Thyroid gland (tissue), 4 donors: Measurements from ENCODE around the gene THAP4. TPM values are rescaled to one million over a fixed set of nuclear protein-coding genes. Genes with fewer than 3 reads are reported as not detected.
"Not testable (repeated sequence)": the region's sequence is repeated elsewhere in the genome, so short reads cannot be mapped to it uniquely, and the experiment has no call there.

Source experiments
- DNase-seq, 2 donors: peaks; one replicate each; pipeline ENCODE4 v3.0.0-alpha.2; 2019
- H3K27ac ChIP-seq, 3 donors: fragments of 200-600 bp; sonication (generic); 1 replicate in 2 of 3; 2 replicates in 1 of 3; pipeline ENCODE4 v1.5.1; 2016 to 2019; ENCODE audit warnings: mild to moderate bottlenecking in 1 of 3, moderate library complexity in 1 of 3
- H3K27me3 ChIP-seq: fragments of 200-600 bp; sonication (generic); one replicate; pipeline ENCODE4 v1.5.1; 2019
- H3K36me3 ChIP-seq, 2 donors: fragments of 200-600 bp; sonication (generic); one replicate each; pipeline ENCODE4 v1.5.1; 2016 to 2019
- H3K4me1 ChIP-seq, 2 donors: fragments of 200-600 bp; sonication (generic); one replicate each; pipeline ENCODE4 v1.5.1; 2017 to 2019
- H3K4me3 ChIP-seq, 3 donors: fragments of 200-600 bp; sonication (generic); replicated peaks in 1 of 3; 1 replicate in 2 of 3; 2 replicates in 1 of 3; pipeline ENCODE4 v1.5.1; 2016; ENCODE audit warnings: mild to moderate bottlenecking in 1 of 3
- H3K9me3 ChIP-seq: fragments of 200-600 bp; sonication (generic); one replicate; pipeline ENCODE4 v1.5.1; 2017
- POLR2A ChIP-seq, 2 donors: fragments of 450-650 bp; IDR thresholded peaks; one replicate each; pipeline ENCODE4 v1.6.1; 2017; ENCODE audit warnings: antibody characterized with exemption in 2 of 2, mild to moderate bottlenecking in 2 of 2, moderate library complexity in 1 of 2
- WGBS, 2 donors: methylation state at CpG; one replicate each; pipeline ENCODE4 v1.1.5; 2017; 5-methylcytosine and 5-hydroxymethylcytosine counted together
- intact Hi-C: fragments of 100-400 bp; cut with DNase I; formaldehyde crosslinking; loops from one replicate; pipeline ENCODE4 v1.15.1; 2023
- total RNA-seq, 4 donors: library from RNA; depleted of rRNA; stranded (reverse); fragments of >200 nt; gene quantifications; one replicate each; pipeline ENCODE4 v1.2.3, GENCODE V29; 2016
- TF ChIP-seq, protein P1 (sequence below), 6 experiments: fragments of 200-600 bp in 3 of 6; fragments of 450-650 bp in 3 of 6; sonication (generic) in 3 of 6; IDR thresholded peaks; one replicate each; pipeline ENCODE4 v1.5.1; 2016 to 2019; ENCODE audit warnings: antibody characterized with exemption in 6 of 6, mild to moderate bottlenecking in 2 of 6, inconsistent platforms in 1 of 6, moderate library complexity in 1 of 6

The THAP4 gene
- total RNA-seq, 4 donors from 2014 or later, result 42.9 to 53.6 (median 46.2) TPM

DNA sequence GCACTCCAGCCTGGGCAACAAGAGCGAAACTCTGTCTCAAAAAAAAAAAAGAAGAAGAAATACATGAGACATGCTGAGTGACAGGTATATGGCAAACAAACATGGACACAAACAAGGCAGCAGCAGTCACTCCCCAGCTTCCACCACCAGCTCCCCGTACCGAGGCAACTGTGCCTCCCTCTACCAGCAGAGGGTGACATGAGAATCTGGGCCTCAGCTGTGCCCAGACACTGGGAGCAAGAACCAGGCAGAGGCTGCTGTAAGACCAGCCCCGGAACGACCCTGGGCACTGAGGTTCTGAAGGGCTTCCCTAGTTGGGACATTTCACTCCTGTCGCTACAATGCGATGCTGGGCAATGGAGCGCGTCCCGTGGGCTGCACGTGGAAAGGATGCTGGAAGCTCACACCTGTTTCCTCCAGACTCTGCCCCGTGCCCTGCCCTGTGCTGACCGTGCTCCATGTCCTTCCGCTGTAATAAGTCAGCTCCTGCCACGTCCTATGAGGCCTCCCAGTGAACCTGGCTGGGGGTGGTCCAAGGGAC lies 41.3 kb downstream of the THAP4 start:
- H3K9me3 ChIP-seq, result no peaks in the 10 kb centered on the region
- no peak for DNase-seq
- 86 to 93% methylated on average over 14 to 15 of the region's 15 CpGs for WGBS, 2 donors
- H3K27me3 ChIP-seq, result no peaks in the 10 kb centered on the region
- no peaks in the 10 kb centered on the region for H3K4me1 ChIP-seq
- no peak overlapping the region for H3K4me3 ChIP-seq
- H3K27ac ChIP-seq, result no peak overlapping the region
- H3K36me3 ChIP-seq, result peaks cover 0 to 17% of the 10 kb centered on the region in 2 donors
- TF ChIP-seq, protein P1, sequence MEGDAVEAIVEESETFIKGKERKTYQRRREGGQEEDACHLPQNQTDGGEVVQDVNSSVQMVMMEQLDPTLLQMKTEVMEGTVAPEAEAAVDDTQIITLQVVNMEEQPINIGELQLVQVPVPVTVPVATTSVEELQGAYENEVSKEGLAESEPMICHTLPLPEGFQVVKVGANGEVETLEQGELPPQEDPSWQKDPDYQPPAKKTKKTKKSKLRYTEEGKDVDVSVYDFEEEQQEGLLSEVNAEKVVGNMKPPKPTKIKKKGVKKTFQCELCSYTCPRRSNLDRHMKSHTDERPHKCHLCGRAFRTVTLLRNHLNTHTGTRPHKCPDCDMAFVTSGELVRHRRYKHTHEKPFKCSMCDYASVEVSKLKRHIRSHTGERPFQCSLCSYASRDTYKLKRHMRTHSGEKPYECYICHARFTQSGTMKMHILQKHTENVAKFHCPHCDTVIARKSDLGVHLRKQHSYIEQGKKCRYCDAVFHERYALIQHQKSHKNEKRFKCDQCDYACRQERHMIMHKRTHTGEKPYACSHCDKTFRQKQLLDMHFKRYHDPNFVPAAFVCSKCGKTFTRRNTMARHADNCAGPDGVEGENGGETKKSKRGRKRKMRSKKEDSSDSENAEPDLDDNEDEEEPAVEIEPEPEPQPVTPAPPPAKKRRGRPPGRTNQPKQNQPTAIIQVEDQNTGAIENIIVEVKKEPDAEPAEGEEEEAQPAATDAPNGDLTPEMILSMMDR (IDR thresholded peaks at IDR 0.05), result no peak
- no peak for TF ChIP-seq POLR2A (IDR thresholded peaks at IDR 0.05)
- intact Hi-C loops, result no loop called here

DNA sequence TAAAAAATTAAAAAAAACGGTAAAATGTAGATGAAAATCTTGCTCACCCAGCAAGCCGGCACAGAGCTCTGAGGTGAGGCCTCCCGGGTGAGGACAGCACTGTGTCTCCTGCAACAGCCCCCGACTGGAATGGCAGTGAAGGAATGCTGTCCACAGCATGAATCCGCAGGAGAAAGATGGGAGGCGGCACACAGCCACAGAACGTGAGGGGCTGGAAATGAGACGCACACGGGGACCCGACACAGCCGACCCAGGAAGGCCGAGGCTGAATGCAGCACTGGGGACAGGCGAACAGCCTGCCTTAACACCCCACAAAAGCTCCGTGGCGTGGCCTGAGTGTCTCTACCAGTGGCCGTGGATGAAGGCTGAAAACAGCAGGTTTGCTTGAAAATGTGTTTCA lies 43.7 kb downstream of the THAP4 start:
- WGBS, 2 donors, result 93 to 98% methylated on average over 16 of the region's 16 CpGs
- DNase-seq, result no peak
- H3K9me3 ChIP-seq, result no peaks in the 10 kb centered on the region
- no peaks in the 10 kb centered on the region for H3K27me3 ChIP-seq
- H3K4me3 ChIP-seq, result no peak overlapping the region
- intact Hi-C loops, result no loop called here
- TF ChIP-seq POLR2A (IDR thresholded peaks at IDR 0.05), result no peak
- TF ChIP-seq, protein P1 (IDR thresholded peaks at IDR 0.05), result no peak
- peaks cover 0 to 8% of the 10 kb centered on the region in 2 donors for H3K36me3 ChIP-seq
- no peaks in the 10 kb centered on the region for H3K4me1 ChIP-seq
- no peak overlapping the region for H3K27ac ChIP-seq

GRCh38 chr2:241592126-241592845 lies 44.7 kb downstream of the THAP4 start:
- intact Hi-C loops, result no loop called here
- Histone ChIP-seq H3K4me1 (no peaks in the 10 kb centered on the region), H3K27me3 (no peaks in the 10 kb centered on the region), H3K27ac (no peak overlapping the region), H3K9me3 (peaks cover 1% of the 10 kb centered on the region), H3K4me3 (no peak overlapping the region), H3K36me3 (peaks cover 0 to 8% of the 10 kb centered on the region in 2 donors)
- no peak for DNase-seq
- no peak for TF ChIP-seq POLR2A (IDR thresholded peaks at IDR 0.05)
- TF ChIP-seq, protein P1 (IDR thresholded peaks at IDR 0.05), result no peak
- 89 to 92% methylated on average over 15 to 16 of the region's 18 CpGs for WGBS, 2 donors

DNA sequence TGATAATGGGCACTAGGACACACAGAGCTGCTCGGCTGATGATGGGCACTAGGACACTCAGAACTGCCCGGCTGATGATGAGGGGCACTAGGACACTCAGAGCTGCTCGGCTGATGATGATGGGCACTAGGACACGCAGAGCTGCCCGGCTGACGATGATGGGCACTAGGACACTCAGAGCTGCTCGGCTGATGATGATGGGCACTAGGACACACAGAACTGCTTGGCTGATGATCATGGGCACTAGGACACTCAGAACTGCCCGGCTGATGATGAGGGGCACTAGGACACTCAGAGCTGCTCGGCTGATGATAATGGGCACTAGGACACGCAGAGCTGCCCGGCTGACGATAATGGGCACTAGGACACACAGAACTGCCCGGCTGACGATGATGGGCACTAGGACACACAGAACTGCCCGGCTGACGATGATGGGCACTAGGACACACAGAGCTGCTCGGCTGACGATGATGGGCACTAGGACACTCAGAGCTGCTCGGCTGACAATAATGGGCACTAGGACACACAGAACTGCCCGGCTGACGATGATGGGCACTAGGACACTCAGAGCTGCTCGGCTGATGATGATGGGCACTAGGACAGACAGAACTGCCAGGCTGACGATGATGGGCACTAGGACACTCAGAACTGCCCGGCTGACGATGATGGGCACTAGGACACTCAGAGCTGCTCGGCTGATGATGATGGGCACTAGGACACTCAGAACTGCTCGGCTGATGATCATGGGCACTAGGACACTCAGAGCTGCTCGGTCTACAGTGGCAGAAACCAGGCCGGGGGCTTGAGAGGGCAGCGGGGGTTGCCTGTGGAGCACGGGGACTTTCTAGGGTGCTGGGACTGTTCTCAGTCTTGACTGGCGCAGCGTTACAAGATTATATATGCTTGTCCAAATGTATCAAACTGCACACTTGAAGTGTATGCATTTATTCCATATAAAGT lies 46.2 kb downstream of the THAP4 start:
- H3K27ac ChIP-seq, H3K4me1 ChIP-seq, H3K27me3 ChIP-seq, intact Hi-C loops, H3K4me3 ChIP-seq: not testable (repeated sequence)
- Histone ChIP-seq H3K9me3 (peaks cover 12% of the 10 kb centered on the region), H3K36me3 (peaks cover 0 to 10% of the 10 kb centered on the region in 2 donors)
- DNase-seq, result peak; percentile 44 to 70
- WGBS, 2 donors, result 37 to 55% methylated on average over 28 to 29 of the region's 33 CpGs

DNA sequence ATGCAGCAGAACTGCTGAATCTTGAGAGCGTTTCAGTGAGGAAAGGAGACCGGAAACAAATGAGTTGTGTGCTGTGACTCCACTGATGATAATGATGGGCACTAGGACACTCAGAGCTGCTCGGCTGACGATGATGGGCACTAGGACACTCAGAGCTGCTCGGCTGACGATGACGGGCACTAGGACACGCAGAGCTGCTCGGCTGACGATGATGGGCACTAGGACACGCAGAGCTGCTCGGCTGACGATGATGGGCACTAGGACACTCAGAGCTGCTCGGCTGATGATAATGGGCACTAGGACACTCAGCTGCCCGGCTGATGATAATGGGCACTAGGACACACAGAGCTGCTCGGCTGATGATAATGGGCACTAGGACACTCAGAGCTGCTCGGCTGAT lies 47.1 kb downstream of the THAP4 start:
- H3K9me3 ChIP-seq, result peaks cover 12% of the 10 kb centered on the region
- H3K4me3 ChIP-seq, H3K4me1 ChIP-seq, H3K27ac ChIP-seq, H3K27me3 ChIP-seq, H3K36me3 ChIP-seq, intact Hi-C loops: not testable (repeated sequence)
- DNase-seq, result peak; percentile 63 to 77
- WGBS, 2 donors, result 35 to 59% methylated on average over 15 to 17 of the region's 17 CpGs
